ENCODE data around the gene TMTC1.

The TMTC1 gene

DNA sequence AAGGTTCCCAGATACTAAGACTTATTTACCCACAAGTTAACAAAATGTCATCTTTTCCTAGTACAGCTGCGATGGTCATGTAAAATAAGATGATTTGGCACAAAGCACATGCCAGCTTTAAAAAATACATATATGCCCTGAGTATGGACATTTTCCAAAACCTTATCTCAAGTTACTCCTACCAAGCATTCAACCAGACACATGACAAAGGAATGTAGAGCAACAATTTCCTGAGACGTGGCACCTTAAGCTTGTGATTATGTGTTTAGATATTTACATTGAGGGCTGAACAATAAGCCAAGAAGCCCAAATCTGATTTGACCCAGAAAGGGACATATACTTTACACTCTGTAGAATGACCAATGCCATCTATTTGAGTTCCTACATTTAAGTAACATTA lies 261.8 kb downstream of the TMTC1 start:
- TF ChIP-seq, protein P1, sequence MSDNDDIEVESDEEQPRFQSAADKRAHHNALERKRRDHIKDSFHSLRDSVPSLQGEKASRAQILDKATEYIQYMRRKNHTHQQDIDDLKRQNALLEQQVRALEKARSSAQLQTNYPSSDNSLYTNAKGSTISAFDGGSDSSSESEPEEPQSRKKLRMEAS (IDR thresholded peaks at IDR 0.05), result no peak
- TF ChIP-seq TAF1 (IDR thresholded peaks at IDR 0.05; ENCODE audit: low read depth), result no peak
- no peak for TF ChIP-seq ZBTB7A (IDR thresholded peaks at IDR 0.05; ENCODE audit: low read depth)
- TF ChIP-seq YY1 (IDR thresholded peaks at IDR 0.05; ENCODE audit: low read depth), result no peak
- no peak for TF ChIP-seq FOXM1 (IDR thresholded peaks at IDR 0.05; ENCODE audit: borderline replicate concordance, low read depth)
- no peak for TF ChIP-seq EP300 (IDR thresholded peaks at IDR 0.05; ENCODE audit: borderline replicate concordance)
- TF ChIP-seq, protein P2, sequence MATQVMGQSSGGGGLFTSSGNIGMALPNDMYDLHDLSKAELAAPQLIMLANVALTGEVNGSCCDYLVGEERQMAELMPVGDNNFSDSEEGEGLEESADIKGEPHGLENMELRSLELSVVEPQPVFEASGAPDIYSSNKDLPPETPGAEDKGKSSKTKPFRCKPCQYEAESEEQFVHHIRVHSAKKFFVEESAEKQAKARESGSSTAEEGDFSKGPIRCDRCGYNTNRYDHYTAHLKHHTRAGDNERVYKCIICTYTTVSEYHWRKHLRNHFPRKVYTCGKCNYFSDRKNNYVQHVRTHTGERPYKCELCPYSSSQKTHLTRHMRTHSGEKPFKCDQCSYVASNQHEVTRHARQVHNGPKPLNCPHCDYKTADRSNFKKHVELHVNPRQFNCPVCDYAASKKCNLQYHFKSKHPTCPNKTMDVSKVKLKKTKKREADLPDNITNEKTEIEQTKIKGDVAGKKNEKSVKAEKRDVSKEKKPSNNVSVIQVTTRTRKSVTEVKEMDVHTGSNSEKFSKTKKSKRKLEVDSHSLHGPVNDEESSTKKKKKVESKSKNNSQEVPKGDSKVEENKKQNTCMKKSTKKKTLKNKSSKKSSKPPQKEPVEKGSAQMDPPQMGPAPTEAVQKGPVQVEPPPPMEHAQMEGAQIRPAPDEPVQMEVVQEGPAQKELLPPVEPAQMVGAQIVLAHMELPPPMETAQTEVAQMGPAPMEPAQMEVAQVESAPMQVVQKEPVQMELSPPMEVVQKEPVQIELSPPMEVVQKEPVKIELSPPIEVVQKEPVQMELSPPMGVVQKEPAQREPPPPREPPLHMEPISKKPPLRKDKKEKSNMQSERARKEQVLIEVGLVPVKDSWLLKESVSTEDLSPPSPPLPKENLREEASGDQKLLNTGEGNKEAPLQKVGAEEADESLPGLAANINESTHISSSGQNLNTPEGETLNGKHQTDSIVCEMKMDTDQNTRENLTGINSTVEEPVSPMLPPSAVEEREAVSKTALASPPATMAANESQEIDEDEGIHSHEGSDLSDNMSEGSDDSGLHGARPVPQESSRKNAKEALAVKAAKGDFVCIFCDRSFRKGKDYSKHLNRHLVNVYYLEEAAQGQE (IDR thresholded peaks at IDR 0.05; ENCODE audit: low read depth), result no peak
- TF ChIP-seq RAD21 (IDR thresholded peaks at IDR 0.05; ENCODE audit: low read depth), result no peak
- TF ChIP-seq TCF12 (IDR thresholded peaks at IDR 0.05; ENCODE audit: low read depth), result no peak
- no peak for TF ChIP-seq NFIC (IDR thresholded peaks at IDR 0.05)
- TF ChIP-seq CREB1 (IDR thresholded peaks at IDR 0.05; ENCODE audit: low read depth), result no peak
- TF ChIP-seq, protein P3, sequence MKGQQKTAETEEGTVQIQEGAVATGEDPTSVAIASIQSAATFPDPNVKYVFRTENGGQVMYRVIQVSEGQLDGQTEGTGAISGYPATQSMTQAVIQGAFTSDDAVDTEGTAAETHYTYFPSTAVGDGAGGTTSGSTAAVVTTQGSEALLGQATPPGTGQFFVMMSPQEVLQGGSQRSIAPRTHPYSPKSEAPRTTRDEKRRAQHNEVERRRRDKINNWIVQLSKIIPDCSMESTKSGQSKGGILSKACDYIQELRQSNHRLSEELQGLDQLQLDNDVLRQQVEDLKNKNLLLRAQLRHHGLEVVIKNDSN (IDR thresholded peaks at IDR 0.05), result no peak
- no peak for TF ChIP-seq TEAD4 (IDR thresholded peaks at IDR 0.05)
- TF ChIP-seq CEBPB (IDR thresholded peaks at IDR 0.05), result no peak

DNA sequence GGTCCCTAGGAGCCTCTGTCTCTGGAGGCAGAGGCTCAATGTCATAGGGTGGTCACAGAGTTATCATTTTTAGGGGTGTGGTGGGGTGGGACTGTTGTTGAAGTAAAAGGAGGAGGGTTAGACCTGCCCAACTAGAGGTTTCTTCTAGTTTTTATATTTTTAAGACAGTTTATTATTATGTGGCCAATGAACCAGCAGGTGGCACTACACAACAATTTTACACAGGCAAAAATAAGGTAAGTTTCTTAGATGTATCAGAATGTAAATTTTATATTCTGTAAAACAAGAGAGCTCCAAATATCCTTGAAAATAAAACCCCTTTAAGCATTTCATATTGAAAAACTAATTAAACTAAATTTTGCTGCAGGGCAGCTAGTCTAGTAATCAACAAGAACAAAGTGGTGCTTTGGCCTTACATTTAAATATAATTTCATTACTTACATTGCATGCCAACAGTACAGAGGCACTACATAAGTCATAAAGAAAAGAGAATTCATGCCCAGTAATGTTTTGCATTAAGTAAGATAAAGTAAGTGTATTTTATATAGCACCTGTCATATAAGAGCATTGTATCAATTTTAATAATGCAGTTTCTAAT lies 264.1 kb downstream of the TMTC1 start:
- TF ChIP-seq RAD21 (IDR thresholded peaks at IDR 0.05; ENCODE audit: low read depth), result peak; percentile 86
- no peak for TF ChIP-seq YY1 (IDR thresholded peaks at IDR 0.05; ENCODE audit: low read depth)

DNA sequence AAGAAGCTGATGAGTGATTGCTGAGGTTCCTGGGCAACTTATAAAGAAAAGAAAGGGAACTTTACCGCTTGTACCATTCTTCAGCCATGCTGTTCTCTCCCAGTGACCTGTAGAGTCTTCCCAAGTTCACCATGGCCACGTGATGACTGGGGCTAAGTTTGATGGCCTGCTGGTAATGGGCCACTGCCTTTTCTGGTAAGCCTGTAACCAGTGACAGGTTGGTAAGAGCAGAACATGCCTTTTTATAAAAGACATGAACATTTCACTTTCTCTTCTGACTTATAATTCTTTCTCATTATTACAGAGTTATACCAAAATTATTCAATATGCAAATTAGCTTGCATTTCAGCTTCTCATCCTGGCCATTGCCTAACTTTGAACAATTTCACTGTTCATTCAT lies 265.3 kb downstream of the TMTC1 start:
- TF ChIP-seq, protein P1 (IDR thresholded peaks at IDR 0.05), result no peak
- TF ChIP-seq FOXM1 (IDR thresholded peaks at IDR 0.05; ENCODE audit: borderline replicate concordance, low read depth), result no peak
- TF ChIP-seq, protein P3 (IDR thresholded peaks at IDR 0.05), result no peak
- TF ChIP-seq NFIC (IDR thresholded peaks at IDR 0.05), result no peak
- no peak for TF ChIP-seq TAF1 (IDR thresholded peaks at IDR 0.05; ENCODE audit: low read depth)
- no peak for TF ChIP-seq ZBTB7A (IDR thresholded peaks at IDR 0.05; ENCODE audit: low read depth)
- TF ChIP-seq, protein P2 (IDR thresholded peaks at IDR 0.05; ENCODE audit: low read depth), result no peak
- TF ChIP-seq EGR1 (IDR thresholded peaks at IDR 0.05), result no peak
- TF ChIP-seq CEBPB (IDR thresholded peaks at IDR 0.05), result no peak
- TF ChIP-seq RAD21 (IDR thresholded peaks at IDR 0.05; ENCODE audit: low read depth), result no peak
- no peak for TF ChIP-seq CREB1 (IDR thresholded peaks at IDR 0.05; ENCODE audit: low read depth)

DNA sequence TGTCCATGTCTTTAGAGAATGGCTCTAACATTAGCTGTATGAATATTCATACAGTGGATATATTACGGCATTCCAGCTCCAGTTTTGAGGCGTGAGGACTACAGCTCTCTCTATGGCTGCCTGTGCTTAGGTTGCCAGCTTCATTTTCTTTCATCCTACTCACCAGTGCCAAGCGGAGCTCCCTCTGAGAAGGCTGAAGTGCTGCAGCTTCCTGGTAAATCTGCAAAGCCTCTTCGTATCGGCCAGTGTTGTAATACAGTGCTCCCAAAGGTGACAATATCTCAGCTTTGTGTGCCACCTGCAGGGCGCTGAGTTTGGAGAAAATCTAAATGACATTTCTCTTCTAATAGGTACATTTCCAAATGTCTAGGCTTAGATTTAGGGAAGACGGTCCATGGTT lies 266.5 kb downstream of the TMTC1 start:
- no peak for TF ChIP-seq TCF12 (IDR thresholded peaks at IDR 0.05; ENCODE audit: low read depth)
- peak; percentile 42; the same call in 1 of the 2 replicates for TF ChIP-seq RAD21 (IDR thresholded peaks at IDR 0.05; ENCODE audit: low read depth)

DNA sequence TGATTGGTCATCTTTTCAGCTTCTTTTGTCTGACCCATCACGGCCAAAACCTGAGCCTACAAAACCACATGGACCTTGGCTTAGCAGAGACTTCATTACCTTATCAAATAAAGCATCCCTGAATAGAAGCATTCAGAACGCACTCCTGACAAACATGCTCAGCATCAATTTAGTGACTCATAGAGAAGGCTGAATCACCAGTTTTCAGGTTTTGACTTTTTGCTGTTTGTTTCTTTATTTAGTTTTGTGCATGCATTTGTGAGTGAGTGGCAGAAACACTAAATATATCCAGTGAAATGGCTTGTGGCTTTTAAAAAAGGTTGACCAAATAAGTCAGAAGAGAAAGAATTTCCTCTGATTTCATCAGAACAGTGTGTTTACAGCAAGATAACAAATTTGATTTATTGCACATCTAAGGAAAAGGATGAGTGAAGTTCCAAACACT lies 267.3 kb downstream of the TMTC1 start:
- TF ChIP-seq TAF1 (IDR thresholded peaks at IDR 0.05; ENCODE audit: low read depth), result no peak
- no peak for TF ChIP-seq EP300 (IDR thresholded peaks at IDR 0.05; ENCODE audit: borderline replicate concordance)
- TF ChIP-seq, protein P1 (IDR thresholded peaks at IDR 0.05), result no peak
- TF ChIP-seq, protein P3 (IDR thresholded peaks at IDR 0.05), result no peak
- TF ChIP-seq CREB1 (IDR thresholded peaks at IDR 0.05; ENCODE audit: low read depth), result no peak
- TF ChIP-seq CEBPB (IDR thresholded peaks at IDR 0.05), result no peak
- no peak for TF ChIP-seq YY1 (IDR thresholded peaks at IDR 0.05; ENCODE audit: low read depth)
- TF ChIP-seq, protein P2 (IDR thresholded peaks at IDR 0.05; ENCODE audit: low read depth), result no peak
- TF ChIP-seq EGR1 (IDR thresholded peaks at IDR 0.05), result no peak
- TF ChIP-seq FOXM1 (IDR thresholded peaks at IDR 0.05; ENCODE audit: borderline replicate concordance, low read depth), result no peak
- no peak for TF ChIP-seq ZBTB7A (IDR thresholded peaks at IDR 0.05; ENCODE audit: low read depth)
- no peak for TF ChIP-seq RAD21 (IDR thresholded peaks at IDR 0.05; ENCODE audit: low read depth)
- TF ChIP-seq TCF12 (IDR thresholded peaks at IDR 0.05; ENCODE audit: low read depth), result no peak
- no peak for TF ChIP-seq TEAD4 (IDR thresholded peaks at IDR 0.05)
- TF ChIP-seq NFIC (IDR thresholded peaks at IDR 0.05), result no peak
